NCI-H2171 (cell line): ENCODE data around the gene M1AP.
"Not testable (repeated sequence)": the region's sequence is repeated elsewhere in the genome, so short reads cannot be mapped to it uniquely, and the experiment has no call there.

Source experiments
- DNase-seq: peaks from one replicate; lab custom pipeline; 2025; lab: John Stamatoyannopoulos, UW

Gene M1AP

GRCh38 chr2:74653589-74653984, 5.5 kb upstream of the M1AP start:
- peak; percentile 39 for DNase-seq

GRCh38 chr2:74646834-74647482, 1.2 kb downstream of the M1AP start:
- no peak for DNase-seq

GRCh38 chr2:74646201-74646600, 1.9 kb downstream of the M1AP start:
- no peak for DNase-seq

- no peak for DNase-seq
Measured at GRCh38 chr2:74645344-74645743, 2.8 kb downstream of the M1AP start.

- no peak for DNase-seq
Measured at GRCh38 chr2:74639550-74639949, 8.6 kb downstream of the M1AP start.

GRCh38 chr2:74632939-74633312, 15.2 kb downstream of the M1AP start:
- DNase-seq, result no peak

GRCh38 chr2:74632209-74632938, 15.8 kb downstream of the M1AP start:
- no peak for DNase-seq

GRCh38 chr2:74630454-74630853, 17.7 kb downstream of the M1AP start:
- DNase-seq, result not testable (repeated sequence)

GRCh38 chr2:74628538-74629105, 19.5 kb downstream of the M1AP start:
- no peak for DNase-seq

GRCh38 chr2:74625658-74626425, 22.3 kb downstream of the M1AP start:
- no peak for DNase-seq

- DNase-seq, result no peak
Measured at GRCh38 chr2:74620671-74621070, 27.5 kb downstream of the M1AP start.

GRCh38 chr2:74619651-74620297, 28.4 kb downstream of the M1AP start:
- no peak for DNase-seq

- DNase-seq, result no peak
Measured at GRCh38 chr2:74618410-74619083, 29.6 kb downstream of the M1AP start.

GRCh38 chr2:74617122-74617521, 31.0 kb downstream of the M1AP start:
- no peak for DNase-seq

- DNase-seq, result no peak
Measured at GRCh38 chr2:74606927-74607326, 41.2 kb downstream of the M1AP start.

- no peak for DNase-seq
Measured at GRCh38 chr2:74603282-74604000, 44.7 kb downstream of the M1AP start.

GRCh38 chr2:74602586-74603281, 45.4 kb downstream of the M1AP start:
- no peak for DNase-seq

- DNase-seq, result no peak
Measured at GRCh38 chr2:74599676-74600075, 48.5 kb downstream of the M1AP start.

- DNase-seq, result peak; percentile 87
Measured at GRCh38 chr2:74597410-74597809, 50.7 kb downstream of the M1AP start.

- no peak for DNase-seq
Measured at GRCh38 chr2:74596584-74596983, 51.5 kb downstream of the M1AP start.
